Measurements from ENCODE around the gene HOXB8.

The HOXB8 gene

DNA sequence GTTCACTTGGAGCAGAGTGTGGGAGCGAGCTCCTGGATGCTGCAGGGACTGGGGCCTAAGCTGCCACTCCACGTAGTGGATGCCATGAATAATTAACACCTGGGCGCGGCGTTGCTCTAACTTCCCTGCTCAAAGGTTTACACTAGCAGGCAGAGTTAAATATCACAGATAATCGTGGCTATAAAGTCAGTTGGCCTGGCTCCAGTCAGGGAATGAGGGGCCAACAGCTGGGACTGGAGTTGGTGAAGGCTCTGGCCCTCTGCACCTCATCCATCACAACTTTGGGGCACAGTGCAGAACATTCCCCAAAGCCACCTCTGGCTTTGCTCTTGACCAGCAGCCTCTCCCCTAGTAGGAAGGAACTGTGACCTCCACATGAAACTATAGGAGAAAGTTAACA is 47.9 kb downstream of the HOXB8 start:
- no peak for FAIRE-seq

DNA sequence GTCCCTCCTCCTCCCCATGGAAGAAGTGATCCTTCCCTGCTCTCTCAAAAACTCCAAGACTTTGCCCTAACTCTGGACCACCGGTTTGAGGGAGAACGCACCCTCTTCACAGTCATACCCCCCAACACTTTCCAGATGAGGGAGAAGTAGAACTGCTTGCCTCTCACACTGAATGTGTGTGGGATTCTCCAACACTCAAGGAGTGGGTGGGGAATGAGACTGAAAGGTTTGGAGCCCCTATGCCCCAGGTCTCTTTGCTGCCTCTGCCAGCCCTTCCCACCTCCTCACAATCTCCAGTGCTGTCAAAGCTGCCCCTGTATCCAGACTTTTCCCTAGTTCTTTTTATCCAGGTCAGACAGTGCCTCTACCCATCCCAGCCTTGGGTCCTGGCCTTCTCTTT is 48.4 kb downstream of the HOXB8 start:
- no peak for FAIRE-seq

DNA sequence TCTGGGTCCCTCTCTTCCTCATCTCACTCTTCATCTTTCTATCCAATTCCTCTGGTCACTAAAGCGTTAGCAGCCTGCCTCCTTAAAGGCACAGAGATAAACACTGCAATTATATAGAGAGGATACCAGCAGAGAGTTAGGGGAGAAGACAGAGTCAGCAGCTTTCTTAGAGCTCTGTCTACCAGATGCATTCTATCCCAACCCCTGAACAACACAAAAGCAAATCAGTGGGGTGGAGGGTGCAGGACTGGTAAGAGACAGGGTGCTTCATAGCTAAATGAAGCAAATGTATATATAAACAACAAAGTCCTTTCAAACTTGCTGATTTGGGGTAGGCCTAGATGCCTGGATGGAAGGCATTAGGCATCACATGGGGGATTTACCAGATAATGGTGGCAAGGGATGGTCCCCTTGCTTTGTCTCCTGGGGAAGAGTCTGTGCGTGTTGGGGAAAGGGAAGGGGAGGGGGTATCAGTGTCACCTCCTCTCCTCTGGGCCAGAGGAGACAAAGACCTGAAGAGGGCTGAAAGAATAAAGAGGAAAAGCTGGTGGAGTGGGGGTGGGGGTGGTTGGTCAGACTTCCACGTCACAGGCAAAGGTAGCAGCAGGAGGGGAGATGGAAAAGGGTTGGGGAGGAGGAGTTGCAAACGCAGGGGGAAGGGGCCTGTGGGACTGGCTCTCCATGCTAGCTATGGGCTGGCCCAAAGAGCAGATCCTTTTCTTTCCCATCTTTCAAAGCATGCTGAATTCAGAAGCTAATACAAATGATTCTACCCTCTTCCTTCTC is 49.0 kb downstream of the HOXB8 start:
- FAIRE-seq = no peak

DNA sequence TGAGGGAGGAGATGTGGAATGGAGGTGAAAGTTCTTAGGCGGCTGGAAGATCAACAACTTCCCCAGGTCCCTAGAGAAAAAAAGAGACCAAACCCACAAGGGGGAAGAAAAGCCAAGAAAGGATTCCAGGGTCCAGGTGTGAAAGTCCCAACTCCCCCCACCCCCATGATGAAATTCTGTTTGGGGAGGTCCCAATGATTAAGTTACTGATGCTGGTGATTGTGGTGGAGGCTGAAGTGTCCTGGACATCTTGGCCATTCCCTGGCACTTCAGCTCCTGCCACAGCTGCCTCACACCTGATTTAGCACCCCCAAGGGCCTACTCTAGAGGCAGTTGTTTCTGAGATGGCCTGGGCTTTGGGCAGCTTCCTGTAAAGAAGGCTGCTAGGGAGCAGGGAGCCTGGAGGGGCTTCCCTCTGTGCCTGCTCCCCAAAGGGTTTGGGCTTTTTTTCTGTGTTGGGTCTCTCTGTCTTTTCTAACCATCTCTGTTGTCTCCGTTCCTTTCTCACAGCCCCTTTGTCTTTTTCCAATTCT is 50.0 kb downstream of the HOXB8 start:
- FAIRE-seq = no peak

DNA sequence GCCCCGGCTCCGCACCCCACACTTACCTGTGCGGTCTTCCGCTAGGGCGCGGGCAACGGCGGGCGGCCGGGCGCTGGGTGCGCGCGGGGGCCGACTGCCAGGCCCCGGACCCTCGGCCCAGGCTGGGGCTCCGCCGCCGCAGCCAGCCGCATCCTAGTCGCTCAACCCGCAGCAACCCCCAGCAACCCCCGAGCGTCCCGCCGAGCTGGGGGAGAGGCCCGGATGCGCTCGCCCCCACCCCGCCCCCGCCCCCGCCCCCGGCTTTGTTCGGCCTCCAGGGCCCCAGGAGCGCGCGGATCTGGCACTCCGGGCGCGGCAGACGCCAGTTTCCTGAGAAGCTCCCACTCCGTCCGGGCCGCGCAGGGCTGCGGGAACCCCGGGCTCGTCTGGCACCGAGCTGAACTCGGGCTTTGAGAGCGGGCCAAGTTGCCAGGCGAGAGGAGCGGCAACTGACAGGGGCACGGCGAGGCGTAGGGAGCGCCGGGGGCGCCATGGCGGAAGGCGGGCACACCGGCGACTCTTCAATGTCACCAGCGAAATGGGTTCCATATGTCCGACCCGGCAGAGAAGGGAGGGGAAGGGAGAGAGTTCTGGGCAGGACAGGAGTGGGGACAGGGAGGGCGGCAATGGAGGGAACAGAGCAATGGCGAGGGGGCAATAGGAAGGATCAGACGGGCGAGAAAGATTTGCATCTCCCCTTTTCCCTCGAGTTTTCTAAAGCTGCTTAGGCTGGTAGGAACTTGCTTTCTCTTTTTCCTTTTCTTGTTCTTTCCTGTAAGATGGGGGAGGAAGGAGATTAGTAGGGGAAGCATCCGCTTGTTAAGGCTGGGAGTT is 50.7 kb downstream of the HOXB8 start:
- FAIRE-seq = no peak

DNA sequence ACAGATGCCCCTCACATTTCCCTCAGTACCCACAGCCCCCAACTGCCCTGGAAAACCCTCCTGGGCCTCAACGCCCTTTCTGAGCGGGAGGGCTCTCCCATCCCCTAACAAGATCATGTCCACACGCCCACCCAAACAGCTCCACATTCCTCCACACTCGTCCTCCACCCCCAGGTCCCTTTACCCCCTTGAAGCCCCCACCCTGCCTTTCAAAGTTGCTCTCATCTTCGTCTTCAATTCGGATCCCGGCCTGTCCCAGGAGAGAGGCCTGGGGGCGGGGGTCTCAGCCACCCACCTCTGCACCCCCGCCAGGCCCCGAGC is 51.3 kb downstream of the HOXB8 start:
- no peak for FAIRE-seq

DNA sequence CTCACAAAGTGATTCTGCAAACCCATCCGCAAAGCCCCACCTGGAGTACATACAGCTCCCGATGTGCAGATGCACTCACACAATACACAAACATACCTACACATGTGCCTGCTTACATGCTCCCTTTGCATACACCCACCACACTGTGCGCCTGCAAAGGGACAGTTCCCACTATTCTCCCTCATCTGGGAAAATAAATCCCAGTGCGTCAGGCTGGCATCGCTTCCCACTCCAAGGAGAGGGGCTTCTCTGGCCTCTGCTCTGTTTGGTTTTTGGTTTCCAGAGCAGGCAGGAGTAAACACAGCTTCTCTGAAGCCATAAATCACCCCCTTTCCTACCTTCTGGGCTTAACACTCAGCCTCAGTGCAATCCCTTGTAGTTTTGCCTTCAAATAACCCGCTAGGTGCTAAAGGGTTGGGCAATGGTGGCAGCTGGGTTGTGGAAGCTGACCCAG is 51.7 kb downstream of the HOXB8 start:
- FAIRE-seq = no peak

DNA sequence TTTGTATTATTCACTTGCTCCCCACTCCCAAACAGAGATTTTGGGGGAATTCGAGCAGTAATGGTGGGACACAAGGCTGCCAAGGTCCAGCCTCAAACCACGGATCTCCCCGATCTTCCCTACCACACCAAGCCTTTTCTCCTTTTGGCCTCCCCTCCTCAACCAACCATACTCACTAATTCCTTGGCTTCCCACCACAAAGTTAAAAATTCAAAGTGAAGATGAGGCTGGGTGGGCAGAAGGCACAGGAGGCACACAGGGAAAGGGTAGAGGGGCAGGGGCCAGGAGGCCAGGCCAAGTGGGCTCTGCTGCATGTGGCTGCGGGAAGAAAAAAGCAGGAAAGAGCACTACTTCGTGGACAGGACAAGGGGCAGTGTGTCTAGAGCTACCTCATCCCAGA is 52.2 kb downstream of the HOXB8 start:
- FAIRE-seq = no peak
